Fibroblast of villous mesenchyme (primary cell): Measurements from ENCODE around the gene CUL9. TPM values are rescaled to one million over a fixed set of nuclear protein-coding genes. Genes with fewer than 3 reads are reported as not detected.

ENCODE experiments used
- DNase-seq: peaks from one replicate; pipeline ENCODE4 v3.0.0-alpha.2; 2010; ENCODE audit warnings: low read depth
- H3K4me3 ChIP-seq: 2 replicates; pipeline ENCODE4 v1.5.1; 2011; ENCODE audit warnings: low read depth, mild to moderate bottlenecking, low read length
- CTCF ChIP-seq: IDR thresholded peaks from 2 replicates; pipeline ENCODE4 v1.5.1; 2012; ENCODE audit warnings: low read depth, mild to moderate bottlenecking, low read length; ENCODE audit not compliant: insufficient read depth
- total RNA-seq: library from RNA; depleted of rRNA; stranded (reverse); fragments of >200 nt; gene quantifications from 2 replicates; pipeline ENCODE4 v1.2.3, GENCODE V29; 2012

Gene CUL9
- total RNA-seq, 1 donor, result 23.3 TPM

GRCh38 chr6:43174263-43175112 is 7.5 kb upstream of the CUL9 start:
- TF ChIP-seq CTCF, result peak; percentile 9
- H3K4me3 ChIP-seq, result peak overlapping the region; percentile 90
- DNase-seq, result peak; percentile 99

DNA sequence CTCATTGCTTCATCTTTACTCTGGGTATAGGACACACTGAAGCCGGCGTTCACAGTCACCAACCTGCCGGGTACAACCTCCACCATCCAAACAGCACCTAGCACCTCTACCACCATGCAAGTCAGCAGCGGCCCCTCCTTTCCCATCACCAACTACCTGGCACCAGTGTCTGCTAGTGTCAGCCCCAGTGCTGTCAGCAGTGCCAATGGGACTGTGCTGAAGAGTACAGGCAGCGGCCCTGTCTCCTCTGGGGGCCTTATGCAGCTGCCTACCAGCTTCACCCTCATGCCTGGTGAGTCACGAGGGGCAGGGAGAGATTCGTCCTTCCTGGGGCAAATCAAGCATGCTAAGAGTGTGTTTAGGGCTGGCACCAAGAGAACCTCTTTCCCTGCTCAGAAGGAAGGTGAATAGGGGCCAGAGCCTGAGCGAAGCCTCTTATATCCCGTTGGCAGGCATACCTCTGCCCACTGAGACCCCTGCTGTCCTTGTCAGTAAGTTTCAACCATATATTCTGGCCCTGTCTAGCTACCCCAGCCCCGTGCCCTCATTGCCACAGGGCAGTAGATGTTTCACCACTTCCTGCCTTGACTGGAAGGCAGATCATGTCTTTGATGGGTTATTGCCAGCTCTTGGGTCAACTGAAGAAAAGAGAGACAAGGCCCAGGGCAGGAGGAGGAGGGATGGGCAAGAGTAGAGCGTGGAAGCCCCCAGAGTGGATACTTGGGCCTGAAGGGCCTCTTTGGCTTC is 6.1 kb upstream of the CUL9 start:
- TF ChIP-seq CTCF, result no peak
- H3K4me3 ChIP-seq, result no peak overlapping the region
- no peak for DNase-seq

- TF ChIP-seq CTCF, result no peak
- no peak for DNase-seq
- no peak overlapping the region for H3K4me3 ChIP-seq
These were observed 5.6 kb upstream of the CUL9 start for GRCh38 chr6:43176423-43176786.

DNA sequence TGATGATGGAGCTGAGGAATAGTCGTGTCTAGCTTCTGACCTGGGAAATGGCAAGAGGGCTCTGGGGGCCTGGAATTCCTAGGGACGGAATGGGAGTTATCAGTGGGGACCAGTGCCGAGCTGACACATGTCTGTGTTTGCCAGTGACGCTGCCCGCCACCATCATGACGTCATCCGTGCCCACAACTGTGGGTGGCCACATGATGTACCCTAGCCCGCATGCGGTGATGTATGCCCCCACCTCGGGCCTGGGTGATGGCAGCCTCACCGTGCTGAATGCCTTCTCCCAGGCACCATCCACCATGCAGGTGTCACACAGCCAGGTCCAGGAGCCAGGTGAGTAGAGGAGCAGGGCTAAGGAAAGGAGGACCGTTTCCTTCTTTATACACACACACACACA is 3.8 kb upstream of the CUL9 start:
- no peak for DNase-seq
- no peak overlapping the region for H3K4me3 ChIP-seq
- no peak for TF ChIP-seq CTCF

DNA sequence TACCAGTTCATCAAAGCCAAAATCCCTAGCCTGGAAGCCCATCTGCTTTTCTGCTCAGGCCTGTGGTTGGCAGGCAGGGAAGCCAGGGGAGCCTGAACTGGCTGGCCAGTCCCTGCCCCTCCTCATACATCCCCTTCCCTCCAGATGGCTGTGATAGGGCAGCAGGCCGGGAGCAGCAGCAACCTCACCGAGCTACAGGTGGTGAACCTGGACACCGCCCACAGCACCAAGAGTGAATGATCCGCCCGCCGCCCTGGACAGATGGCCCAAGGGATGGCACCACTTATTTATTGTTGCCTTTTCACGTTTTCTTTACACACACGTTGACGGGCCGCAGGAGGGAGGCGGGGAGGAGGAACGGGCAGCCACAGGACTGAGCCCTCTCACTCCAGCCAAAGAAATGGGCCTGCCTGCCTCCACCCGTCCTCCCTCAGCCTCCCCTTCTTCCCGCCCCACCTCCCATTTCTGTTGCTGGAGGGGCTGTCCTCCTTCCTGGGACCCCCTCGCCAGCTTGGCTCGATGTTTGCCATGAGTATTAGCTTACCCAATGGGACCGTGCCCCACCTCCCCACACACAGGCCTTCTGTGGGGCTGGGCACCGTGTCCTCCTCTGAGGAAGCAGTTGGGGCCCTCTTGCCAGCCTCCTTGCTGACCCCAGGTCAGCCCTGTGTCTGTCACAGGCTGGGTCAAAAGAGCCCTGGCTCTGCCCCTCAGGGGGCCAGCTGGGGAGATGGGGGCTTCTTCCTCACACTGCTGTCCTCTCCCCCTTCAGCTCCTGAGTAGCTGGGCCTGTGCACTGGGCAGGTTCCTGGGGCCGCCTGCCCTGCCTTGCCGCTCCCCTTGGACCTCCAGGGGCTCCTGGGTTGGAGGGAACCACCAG is 2.8 kb upstream of the CUL9 start:
- no peak for TF ChIP-seq CTCF
- no peak overlapping the region for H3K4me3 ChIP-seq
- DNase-seq, result no peak

DNA sequence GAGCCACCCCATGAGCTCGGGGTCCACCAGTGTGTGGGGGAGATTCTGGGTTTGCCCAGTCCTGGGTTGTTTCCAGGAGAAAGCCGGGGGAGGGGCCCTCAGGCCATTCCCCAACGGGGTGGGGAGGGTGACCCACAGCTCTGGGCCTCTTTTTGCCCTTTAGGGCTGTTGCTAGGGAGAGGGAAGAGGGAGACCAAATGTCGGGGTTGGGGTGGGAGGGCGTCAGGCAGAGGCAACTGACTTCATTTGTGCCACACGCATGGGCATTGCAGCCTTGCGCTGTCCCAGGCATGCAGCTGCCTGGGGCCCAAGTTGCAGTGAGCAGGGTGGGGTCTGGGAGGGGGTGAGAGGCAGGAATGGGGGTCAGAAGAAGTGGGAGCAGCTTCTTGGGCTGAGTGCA is 1.9 kb upstream of the CUL9 start:
- no peak for TF ChIP-seq CTCF
- no peak overlapping the region for H3K4me3 ChIP-seq
- no peak for DNase-seq
